Kidney (tissue), 14 donors: ENCODE results near the gene AOPEP. TPM values are rescaled to one million over a fixed set of nuclear protein-coding genes. Genes with fewer than 3 reads are reported as not detected.

Source experiments
- DNase-seq, 5 donors: peaks; one replicate each; pipeline ENCODE4 v3.0.0-alpha.2; 2013 to 2020
- FAIRE-seq: peaks from 2 replicates; lab custom pipeline; 2012; peaks lifted over from hg19 to GRCh38; lab: Jason Lieb, UNC
- H3K27ac ChIP-seq, 2 donors: one replicate each; pipeline ENCODE4 v1.7.0; 2013; ENCODE audit warnings: low read depth in 2 of 2, low read length in 2 of 2, inconsistent platforms in 1 of 2
- H3K27me3 ChIP-seq: one replicate; pipeline ENCODE4 v1.7.1; 2013; ENCODE audit warnings: low read length, inconsistent platforms; ENCODE audit not compliant: control insufficient read depth, insufficient read depth
- H3K36me3 ChIP-seq, 3 donors: one replicate each; pipeline versions ENCODE4 v1.7.0 to v1.7.1; 2013; ENCODE audit warnings: low read length in 3 of 3, control low read depth in 1 of 3, inconsistent platforms in 1 of 3; ENCODE audit not compliant: insufficient read depth in 3 of 3, control insufficient read depth in 2 of 3
- H3K4me1 ChIP-seq, 3 donors: one replicate each; pipeline versions ENCODE4 v1.7.0 to v1.7.1; 2013; ENCODE audit warnings: low read length in 3 of 3, inconsistent platforms in 1 of 3, low read depth in 1 of 3; ENCODE audit not compliant: control insufficient read depth in 2 of 3, insufficient read depth in 2 of 3
- H3K4me3 ChIP-seq, 3 donors: one replicate each; pipeline versions ENCODE4 v1.7.0 to v1.8.1; 2013; ENCODE audit warnings: low read length in 3 of 3, control low read depth in 1 of 3, inconsistent platforms in 1 of 3
- H3K9ac ChIP-seq, 3 donors: one replicate each; pipeline versions ENCODE4 v1.7.0 to v1.7.1; 2013; ENCODE audit warnings: low read length in 3 of 3, control low read depth in 1 of 3, inconsistent platforms in 1 of 3
- H3K9me3 ChIP-seq, 3 donors: one replicate each; pipeline versions ENCODE4 v1.7.0 to v1.7.1; 2013; ENCODE audit warnings: low read length in 3 of 3, control low read depth in 1 of 3, inconsistent platforms in 1 of 3; ENCODE audit not compliant: control insufficient read depth in 2 of 3, insufficient read depth in 1 of 3
- intact Hi-C: fragments of 100-400 bp; cut with DNase I; formaldehyde crosslinking; loops from one replicate; pipeline ENCODE4 v1.11.1; 2022
- polyA plus RNA-seq: library from polyadenylated mRNA; stranded (reverse); fragments of 350-450 nt; fragmentation: Illumina TruSeq; extraction: RNeasy Lipid Tissue Mini Kit (QIAGEN cat#74804); gene quantifications from one replicate; pipeline ENCODE4 v1.2.3, GENCODE V29; 2014; ENCODE audit warnings: low read depth, low replicate concordance; ENCODE audit not compliant: insufficient read depth
- total RNA-seq: library from RNA; stranded (reverse); fragmentation: NEBNext Ultra II Directional; extraction: Animal tissue kit (Norgen Biotek cat#: 25700); gene quantifications from one replicate; pipeline ENCODE4 v1.2.1, GENCODE V29; 2021
- TF ChIP-seq, protein P1 (sequence below): IDR thresholded peaks from 3 replicates; pipeline ENCODE4 v1.5.1; 2012; ENCODE audit warnings: mild to moderate bottlenecking, moderate library complexity, borderline replicate concordance; ENCODE audit not compliant: insufficient read depth; ENCODE audit errors: extremely low read depth
- donor health status: control.
- donor health status: control.
- donor health status: control.
- donor health status: control.
- donor health status: control.
- donor health status: DM: yes; HTN: yes; CAD: no.
- donor health status: Normal renal cell carcinoma (clear cell type).

AOPEP gene
- total and polyA plus RNA-seq, 2 donors from 2014 or later = 52.2 to 119 TPM

DNA sequence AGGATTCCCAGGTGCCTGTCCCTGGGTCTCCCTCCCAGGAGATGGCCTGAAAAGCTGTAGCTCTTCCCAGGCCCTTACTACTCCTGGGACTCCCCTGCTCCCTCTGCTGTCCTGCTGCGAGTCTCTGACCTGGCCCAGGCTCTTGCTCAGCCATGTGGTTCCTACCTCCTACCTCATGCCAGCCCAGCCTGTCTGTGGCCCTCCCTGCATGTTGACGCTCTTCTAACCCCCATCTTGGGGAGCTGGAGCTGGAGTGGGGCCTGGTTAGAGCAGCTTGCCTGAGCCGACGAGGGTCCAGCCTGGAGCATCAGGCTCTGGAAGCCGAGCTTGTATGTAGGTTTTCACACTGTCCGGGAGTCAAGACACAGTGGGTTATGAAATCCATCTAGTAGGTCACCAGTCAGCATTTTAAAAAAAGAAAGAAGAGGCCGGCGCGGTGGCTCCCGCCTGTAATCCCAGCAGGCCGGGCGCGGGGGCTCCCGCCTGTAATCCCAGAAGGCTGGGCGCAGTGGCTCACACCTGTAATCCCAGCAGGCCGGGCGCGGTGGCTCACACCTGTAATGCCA is 346.6 kb downstream of the AOPEP start:
- Histone ChIP-seq H3K4me1 (peaks cover 2 to 51% (median 48%) of the 10 kb centered on the region in 3 donors), H3K27ac (peak overlapping the region in 1 of 2 donors; percentile 25), H3K27me3 (no peaks in the 10 kb centered on the region), H3K9ac (no peak overlapping the region), H3K4me3 (no peak overlapping the region), H3K36me3 (peaks cover 6 to 31% (median 9%) of the 10 kb centered on the region in 3 donors), H3K9me3 (no peaks in the 10 kb centered on the region)
- DNase-seq (peak in 2 of 5 donors; percentile 13 to 39), FAIRE-seq (no peak)
- TF ChIP-seq, protein P1, sequence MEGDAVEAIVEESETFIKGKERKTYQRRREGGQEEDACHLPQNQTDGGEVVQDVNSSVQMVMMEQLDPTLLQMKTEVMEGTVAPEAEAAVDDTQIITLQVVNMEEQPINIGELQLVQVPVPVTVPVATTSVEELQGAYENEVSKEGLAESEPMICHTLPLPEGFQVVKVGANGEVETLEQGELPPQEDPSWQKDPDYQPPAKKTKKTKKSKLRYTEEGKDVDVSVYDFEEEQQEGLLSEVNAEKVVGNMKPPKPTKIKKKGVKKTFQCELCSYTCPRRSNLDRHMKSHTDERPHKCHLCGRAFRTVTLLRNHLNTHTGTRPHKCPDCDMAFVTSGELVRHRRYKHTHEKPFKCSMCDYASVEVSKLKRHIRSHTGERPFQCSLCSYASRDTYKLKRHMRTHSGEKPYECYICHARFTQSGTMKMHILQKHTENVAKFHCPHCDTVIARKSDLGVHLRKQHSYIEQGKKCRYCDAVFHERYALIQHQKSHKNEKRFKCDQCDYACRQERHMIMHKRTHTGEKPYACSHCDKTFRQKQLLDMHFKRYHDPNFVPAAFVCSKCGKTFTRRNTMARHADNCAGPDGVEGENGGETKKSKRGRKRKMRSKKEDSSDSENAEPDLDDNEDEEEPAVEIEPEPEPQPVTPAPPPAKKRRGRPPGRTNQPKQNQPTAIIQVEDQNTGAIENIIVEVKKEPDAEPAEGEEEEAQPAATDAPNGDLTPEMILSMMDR = no peak
- intact Hi-C loops = no loop called here

DNA sequence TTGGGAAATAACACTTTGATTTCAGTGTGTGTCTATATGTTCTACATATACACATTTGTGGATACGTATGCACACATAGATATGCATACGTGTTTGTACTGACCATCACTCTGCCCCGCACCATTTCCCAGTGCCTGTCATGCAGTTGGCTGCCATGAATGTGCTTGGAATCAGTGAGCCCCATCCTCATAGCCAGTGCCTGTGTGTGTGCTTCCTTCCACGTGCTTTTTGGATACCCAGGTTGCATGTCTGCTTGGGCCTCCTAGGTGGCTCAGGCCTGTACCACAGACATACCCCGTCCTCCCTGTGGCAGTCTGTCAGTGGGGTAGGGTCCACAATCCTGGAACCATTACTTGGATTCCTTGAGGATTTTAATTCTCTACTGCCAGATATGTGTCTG is 347.4 kb downstream of the AOPEP start:
- H3K27ac ChIP-seq = no peak overlapping the region
- no peak overlapping the region for H3K4me3 ChIP-seq
- FAIRE-seq (no peak), DNase-seq (peak in 2 of 5 donors; percentile 7 to 32)
- intact Hi-C loops = no loop called here
- no peaks in the 10 kb centered on the region for H3K9me3 ChIP-seq
- TF ChIP-seq, protein P1 = no peak
- H3K4me1 ChIP-seq = peaks cover 6 to 55% (median 51%) of the 10 kb centered on the region in 3 donors
- peaks cover 4 to 35% (median 9%) of the 10 kb centered on the region in 3 donors for H3K36me3 ChIP-seq
- no peaks in the 10 kb centered on the region for H3K27me3 ChIP-seq
- no peak overlapping the region for H3K9ac ChIP-seq

DNA sequence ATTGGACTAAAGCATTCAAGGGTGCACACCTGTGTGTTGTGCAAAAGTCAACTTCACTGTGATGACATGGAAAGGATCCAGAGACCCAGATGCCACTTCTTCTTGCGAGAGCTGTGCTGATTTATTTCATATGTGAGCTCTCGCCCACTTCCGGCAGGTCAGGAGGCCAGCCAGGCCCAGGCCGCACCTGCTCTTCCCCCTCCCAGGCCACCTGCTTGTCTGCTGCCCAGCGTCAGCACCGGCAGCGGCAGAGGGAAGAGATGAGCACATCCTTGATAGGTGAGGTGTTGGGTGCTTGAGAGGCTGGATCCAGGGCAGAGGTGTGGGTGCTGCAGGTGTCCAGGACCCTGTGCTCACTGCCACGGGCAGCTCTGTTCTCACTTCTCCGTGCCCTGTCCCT is 348.1 kb downstream of the AOPEP start:
- H3K27ac ChIP-seq = no peak overlapping the region
- intact Hi-C loops = no loop called here

More for the DNA sequence above, 348.1 kb downstream of the AOPEP start:
- Histone ChIP-seq H3K4me3 (no peak overlapping the region), H3K9me3 (no peaks in the 10 kb centered on the region), H3K4me1 (peaks cover 4 to 50% (median 44%) of the 10 kb centered on the region in 3 donors), H3K27me3 (no peaks in the 10 kb centered on the region), H3K9ac (no peak overlapping the region), H3K36me3 (peaks cover 4 to 28% (median 7%) of the 10 kb centered on the region in 3 donors)
- DNase-seq = peak in 2 of 5 donors; percentile 49 to 57
- TF ChIP-seq, protein P1 = no peak
- FAIRE-seq = no peak
